ENCODE data around the gene OAF. TPM values are rescaled to one million over a fixed set of nuclear protein-coding genes. Genes with fewer than 3 reads are reported as not detected.

The OAF gene
- total and polyA plus RNA-seq, 9 of the 15 experiments (the other 6 are each of a cell fraction or from before 2014, with no cell fraction given) = 1.1 to 21.6 (median 7.5) TPM

DNA sequence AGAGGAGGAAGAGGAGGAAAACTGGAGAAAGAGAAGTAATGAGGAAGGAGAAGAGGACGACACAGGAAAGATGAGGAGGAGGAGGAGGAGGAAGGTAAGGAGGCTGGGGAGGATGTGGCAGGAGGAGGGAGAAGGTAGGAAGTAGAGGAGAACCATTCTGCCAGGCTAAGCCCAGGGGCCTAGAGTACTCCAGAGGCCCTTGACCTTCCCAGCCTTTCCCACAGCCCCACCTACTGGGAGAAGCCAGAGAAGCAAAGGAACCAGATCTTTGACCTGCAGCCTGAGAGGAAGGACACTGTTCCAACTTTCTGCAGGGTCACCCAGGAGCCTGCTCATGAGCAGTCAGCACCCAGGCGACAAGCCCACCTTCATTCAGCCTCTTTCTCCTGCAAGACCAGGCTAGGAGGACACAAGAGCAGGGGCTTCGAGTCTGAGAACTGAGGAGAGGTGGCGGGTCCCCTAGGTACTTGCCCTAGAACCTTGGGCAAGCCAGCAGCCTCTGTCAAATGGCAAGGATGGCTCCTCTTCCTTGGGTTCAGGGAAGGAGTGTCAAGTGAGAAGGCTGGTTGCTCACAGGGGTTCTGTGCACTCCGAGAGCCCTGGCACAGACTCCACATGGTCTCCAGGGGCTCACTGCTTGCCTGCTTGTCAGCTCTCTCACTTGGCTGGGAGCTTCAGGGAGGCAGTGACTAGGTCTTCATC lies 27.9 kb upstream of the OAF start:
- Histone ChIP-seq H3K4me2 (ENCODE audit: insufficient read depth, low read length) (no peak overlapping the region), H3K79me2 (ENCODE audit: control insufficient read depth, insufficient read depth, low read length) (no peaks in the 10 kb centered on the region), H3K36me3 (ENCODE audit: control insufficient read depth, insufficient read depth, low read length) (no peaks in the 10 kb centered on the region), H2AFZ (ENCODE audit: low read depth, low read length) (no peak overlapping the region), H3K27ac (ENCODE audit: extremely low read depth, low read depth, low read length) (no peak overlapping the region), H3K9me3 (replicated peaks; ENCODE audit: control insufficient read depth, insufficient read depth, low read depth, low read length) (no peaks in the 10 kb centered on the region), H3K27me3 (ENCODE audit: control insufficient read depth in 2 of 2, insufficient read depth in 2 of 2, low read length in 2 of 2) (peaks cover 23 to 85% of the 10 kb centered on the region in 2 experiments), H3K4me3 (no peak overlapping the region), H3K4me1 (replicated peaks in 1 of 2; ENCODE audit: control insufficient read depth in 2 of 2, insufficient read depth in 2 of 2, low read length in 2 of 2) (no peaks in the 10 kb centered on the region; a peak in 1 of 5 replicates), H3K9me1 (ENCODE audit: control insufficient read depth, insufficient read depth, low read length) (no peaks in the 10 kb centered on the region), H3K9ac (ENCODE audit: insufficient read depth in 1 of 2, low read depth in 2 of 2, low read length in 2 of 2) (no peak overlapping the region), H4K20me1 (replicated peaks; ENCODE audit: control insufficient read depth, insufficient read depth, low read length) (peaks cover 14% of the 10 kb centered on the region; the same call in 1 of the 2 replicates)
- DNase-seq (ENCODE audit: extremely low read depth in 1 of 4, low spot score in 3 of 4) (peak in 3 of 4 experiments; percentile 31 to 44 (median 42)), FAIRE-seq (no peak), ATAC-seq (peak; percentile 79)
- in situ Hi-C loops (cut with MboI) = no loop called here
- intact Hi-C loops (cut with micrococcal nuclease) = no loop called here
- BruUV-seq (replicated peaks) = no TSS peak
- POLR2A ChIA-PET = no interaction called here
- WGBS (ENCODE audit: insufficient coverage, low coverage, missing lambda C conversion rate) = 6% methylated on average over 4 of the region's 5 CpGs
- CTCF ChIA-PET (ENCODE audit: low intra/inter-chr PET ratio) = no interaction called here
- TF ChIP-seq, protein P1, sequence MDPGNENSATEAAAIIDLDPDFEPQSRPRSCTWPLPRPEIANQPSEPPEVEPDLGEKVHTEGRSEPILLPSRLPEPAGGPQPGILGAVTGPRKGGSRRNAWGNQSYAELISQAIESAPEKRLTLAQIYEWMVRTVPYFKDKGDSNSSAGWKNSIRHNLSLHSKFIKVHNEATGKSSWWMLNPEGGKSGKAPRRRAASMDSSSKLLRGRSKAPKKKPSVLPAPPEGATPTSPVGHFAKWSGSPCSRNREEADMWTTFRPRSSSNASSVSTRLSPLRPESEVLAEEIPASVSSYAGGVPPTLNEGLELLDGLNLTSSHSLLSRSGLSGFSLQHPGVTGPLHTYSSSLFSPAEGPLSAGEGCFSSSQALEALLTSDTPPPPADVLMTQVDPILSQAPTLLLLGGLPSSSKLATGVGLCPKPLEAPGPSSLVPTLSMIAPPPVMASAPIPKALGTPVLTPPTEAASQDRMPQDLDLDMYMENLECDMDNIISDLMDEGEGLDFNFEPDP (CRISPR knock-in tag; IDR thresholded peaks at IDR 0.05) = no peak
- TF ChIP-seq, protein P2, sequence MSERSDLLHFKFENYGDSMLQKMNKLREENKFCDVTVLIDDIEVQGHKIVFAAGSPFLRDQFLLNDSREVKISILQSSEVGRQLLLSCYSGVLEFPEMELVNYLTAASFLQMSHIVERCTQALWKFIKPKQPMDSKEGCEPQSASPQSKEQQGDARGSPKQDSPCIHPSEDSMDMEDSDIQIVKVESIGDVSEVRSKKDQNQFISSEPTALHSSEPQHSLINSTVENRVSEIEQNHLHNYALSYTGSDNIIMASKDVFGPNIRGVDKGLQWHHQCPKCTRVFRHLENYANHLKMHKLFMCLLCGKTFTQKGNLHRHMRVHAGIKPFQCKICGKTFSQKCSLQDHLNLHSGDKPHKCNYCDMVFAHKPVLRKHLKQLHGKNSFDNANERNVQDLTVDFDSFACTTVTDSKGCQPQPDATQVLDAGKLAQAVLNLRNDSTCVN (CRISPR knock-in tag; IDR thresholded peaks at IDR 0.05) = peak; percentile 59; the same call in 1 of the 2 replicates
- TF ChIP-seq, protein P3, sequence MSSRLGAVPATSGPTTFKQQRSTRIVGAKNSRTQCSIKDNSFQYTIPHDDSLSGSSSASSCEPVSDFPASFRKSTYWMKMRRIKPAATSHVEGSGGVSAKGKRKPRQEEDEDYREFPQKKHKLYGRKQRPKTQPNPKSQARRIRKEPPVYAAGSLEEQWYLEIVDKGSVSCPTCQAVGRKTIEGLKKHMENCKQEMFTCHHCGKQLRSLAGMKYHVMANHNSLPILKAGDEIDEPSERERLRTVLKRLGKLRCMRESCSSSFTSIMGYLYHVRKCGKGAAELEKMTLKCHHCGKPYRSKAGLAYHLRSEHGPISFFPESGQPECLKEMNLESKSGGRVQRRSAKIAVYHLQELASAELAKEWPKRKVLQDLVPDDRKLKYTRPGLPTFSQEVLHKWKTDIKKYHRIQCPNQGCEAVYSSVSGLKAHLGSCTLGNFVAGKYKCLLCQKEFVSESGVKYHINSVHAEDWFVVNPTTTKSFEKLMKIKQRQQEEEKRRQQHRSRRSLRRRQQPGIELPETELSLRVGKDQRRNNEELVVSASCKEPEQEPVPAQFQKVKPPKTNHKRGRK (tag; IDR thresholded peaks at IDR 0.05) = peak; percentile 46; the same call in 1 of the 2 replicates
- TF ChIP-seq OTX1 (CRISPR knock-in tag; IDR thresholded peaks at IDR 0.05) (0 out of 2 replicates have a peak, but pooled peaks have one; percentile 55), SMC3 (conservative IDR thresholded peaks at IDR 0.05; ENCODE audit: insufficient read depth, low read depth, low read length) (0 out of 2 replicates have a peak, but pooled peaks have one; percentile 17), NR2C2 (CRISPR knock-in tag; IDR thresholded peaks at IDR 0.05) (no peak), NR2C2 (tag; IDR thresholded peaks at IDR 0.05) (peak; percentile 50; the same call in 1 of the 2 replicates), ZNF140 (CRISPR knock-in tag; IDR thresholded peaks at IDR 0.05) (no peak)
- TF ChIP-seq, protein P4, sequence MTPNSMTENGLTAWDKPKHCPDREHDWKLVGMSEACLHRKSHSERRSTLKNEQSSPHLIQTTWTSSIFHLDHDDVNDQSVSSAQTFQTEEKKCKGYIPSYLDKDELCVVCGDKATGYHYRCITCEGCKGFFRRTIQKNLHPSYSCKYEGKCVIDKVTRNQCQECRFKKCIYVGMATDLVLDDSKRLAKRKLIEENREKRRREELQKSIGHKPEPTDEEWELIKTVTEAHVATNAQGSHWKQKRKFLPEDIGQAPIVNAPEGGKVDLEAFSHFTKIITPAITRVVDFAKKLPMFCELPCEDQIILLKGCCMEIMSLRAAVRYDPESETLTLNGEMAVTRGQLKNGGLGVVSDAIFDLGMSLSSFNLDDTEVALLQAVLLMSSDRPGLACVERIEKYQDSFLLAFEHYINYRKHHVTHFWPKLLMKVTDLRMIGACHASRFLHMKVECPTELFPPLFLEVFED (CRISPR knock-in tag; conservative IDR thresholded peaks at IDR 0.05) = 0 out of 2 replicates have a peak, but pooled peaks have one; percentile 54
- TF ChIP-seq, protein P5, sequence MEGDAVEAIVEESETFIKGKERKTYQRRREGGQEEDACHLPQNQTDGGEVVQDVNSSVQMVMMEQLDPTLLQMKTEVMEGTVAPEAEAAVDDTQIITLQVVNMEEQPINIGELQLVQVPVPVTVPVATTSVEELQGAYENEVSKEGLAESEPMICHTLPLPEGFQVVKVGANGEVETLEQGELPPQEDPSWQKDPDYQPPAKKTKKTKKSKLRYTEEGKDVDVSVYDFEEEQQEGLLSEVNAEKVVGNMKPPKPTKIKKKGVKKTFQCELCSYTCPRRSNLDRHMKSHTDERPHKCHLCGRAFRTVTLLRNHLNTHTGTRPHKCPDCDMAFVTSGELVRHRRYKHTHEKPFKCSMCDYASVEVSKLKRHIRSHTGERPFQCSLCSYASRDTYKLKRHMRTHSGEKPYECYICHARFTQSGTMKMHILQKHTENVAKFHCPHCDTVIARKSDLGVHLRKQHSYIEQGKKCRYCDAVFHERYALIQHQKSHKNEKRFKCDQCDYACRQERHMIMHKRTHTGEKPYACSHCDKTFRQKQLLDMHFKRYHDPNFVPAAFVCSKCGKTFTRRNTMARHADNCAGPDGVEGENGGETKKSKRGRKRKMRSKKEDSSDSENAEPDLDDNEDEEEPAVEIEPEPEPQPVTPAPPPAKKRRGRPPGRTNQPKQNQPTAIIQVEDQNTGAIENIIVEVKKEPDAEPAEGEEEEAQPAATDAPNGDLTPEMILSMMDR (IDR thresholded peaks at IDR 0.05 in 2 of 3, conservative IDR thresholded peaks at IDR 0.05 in 1 of 3; ENCODE audit: insufficient read depth in 2 of 3, low read depth in 1 of 3, low read length in 3 of 3) = peak; percentile 44 to 63 (median 59)
- TF ChIP-seq, protein P6, sequence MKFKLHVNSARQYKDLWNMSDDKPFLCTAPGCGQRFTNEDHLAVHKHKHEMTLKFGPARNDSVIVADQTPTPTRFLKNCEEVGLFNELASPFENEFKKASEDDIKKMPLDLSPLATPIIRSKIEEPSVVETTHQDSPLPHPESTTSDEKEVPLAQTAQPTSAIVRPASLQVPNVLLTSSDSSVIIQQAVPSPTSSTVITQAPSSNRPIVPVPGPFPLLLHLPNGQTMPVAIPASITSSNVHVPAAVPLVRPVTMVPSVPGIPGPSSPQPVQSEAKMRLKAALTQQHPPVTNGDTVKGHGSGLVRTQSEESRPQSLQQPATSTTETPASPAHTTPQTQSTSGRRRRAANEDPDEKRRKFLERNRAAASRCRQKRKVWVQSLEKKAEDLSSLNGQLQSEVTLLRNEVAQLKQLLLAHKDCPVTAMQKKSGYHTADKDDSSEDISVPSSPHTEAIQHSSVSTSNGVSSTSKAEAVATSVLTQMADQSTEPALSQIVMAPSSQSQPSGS (CRISPR knock-in tag; IDR thresholded peaks at IDR 0.05) = no peak

Measured in K562 (cell line).